ENCODE data around the gene B3GNT9.

B3GNT9 gene

DNA sequence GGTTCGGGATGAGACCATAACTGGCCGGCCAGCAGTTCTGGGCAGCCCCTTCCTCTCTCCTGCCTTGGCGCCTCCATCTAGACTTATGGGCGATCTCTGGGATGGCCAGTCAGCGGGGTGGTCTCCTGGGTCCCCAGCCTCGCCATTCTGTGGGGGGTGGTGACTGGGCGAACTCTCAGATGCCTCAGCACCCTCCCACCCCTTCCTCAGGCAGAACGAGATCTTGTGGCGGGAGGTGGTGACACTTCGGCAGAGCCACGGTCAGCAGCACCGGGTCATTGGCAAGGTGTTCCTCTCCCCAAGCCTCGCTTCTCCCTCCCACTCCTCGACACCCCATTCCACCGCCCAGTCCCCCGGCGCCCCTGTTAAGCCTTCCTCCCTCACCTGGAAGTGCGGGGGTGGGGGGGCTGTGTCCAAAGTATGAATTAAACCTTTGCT lies 15.3 kb upstream of the B3GNT9 start:
- no peak for DNase-seq

DNA sequence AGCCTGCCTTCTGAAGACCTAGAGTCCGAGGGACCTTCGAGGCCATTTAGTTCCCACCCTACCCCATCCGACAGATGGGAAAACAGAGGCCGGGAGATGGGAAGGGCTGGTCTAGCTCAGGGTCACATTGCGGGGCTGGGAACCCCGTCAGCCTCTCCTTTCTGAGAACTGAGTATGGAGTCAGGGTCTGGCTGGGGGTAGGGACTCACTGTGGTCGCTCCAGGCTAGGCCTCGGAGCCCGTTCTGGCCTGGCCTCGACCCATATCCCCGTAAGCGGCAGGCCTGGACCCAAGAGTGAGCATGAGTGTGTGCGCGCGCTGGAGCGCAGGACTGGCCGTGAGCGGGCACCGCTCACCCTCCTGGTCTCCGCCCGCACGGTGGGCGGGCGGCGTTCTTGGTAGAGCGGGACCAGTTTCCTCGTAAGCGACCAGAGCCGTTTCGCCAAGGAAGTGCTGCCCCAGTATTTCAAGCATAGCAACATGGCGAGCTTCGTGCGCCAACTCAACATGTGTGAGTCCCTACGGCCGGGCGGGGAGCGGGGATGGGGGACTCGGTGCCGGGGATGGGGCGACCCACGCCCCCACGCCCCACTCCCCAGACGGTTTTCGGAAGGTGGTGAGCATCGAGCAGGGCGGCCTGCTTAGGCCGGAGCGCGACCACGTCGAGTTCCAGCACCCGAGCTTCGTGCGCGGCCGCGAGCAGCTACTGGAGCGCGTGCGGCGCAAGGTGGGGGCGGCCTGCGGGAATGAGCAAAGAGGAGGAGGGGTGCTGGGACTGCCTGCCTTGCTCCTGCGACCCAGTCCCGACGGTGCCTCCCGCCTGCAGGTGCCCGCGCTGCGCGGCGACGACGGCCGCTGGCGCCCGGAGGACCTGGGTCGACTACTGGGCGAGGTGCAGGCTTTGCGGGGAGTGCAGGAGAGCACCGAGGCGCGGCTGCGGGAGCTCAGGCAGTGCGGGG lies 14.6 kb upstream of the B3GNT9 start:
- no peak for DNase-seq

DNA sequence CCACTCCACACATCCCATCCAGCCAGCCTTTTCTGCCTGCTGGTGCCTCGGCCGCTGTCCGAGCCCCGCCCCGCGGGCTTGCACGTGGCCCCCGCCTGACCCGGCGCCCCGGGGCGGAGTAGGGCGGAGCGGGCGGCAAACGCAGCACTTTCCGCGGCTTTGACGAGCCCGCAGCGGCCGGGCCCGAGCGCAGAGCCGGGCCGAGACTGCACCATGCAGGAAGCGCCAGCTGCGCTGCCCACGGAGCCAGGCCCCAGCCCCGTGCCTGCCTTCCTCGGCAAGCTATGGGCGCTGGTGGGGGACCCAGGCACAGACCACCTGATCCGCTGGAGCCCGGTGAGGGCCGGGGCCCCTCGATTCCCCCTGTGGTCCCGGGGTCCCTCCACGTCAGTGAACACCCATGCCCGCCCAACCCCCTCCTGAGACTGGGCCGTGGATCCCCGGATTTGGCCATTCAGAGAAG lies 13.8 kb upstream of the B3GNT9 start, which contains the start of gene HSF4:
Gene HSF4 (plus strand): TSS at position 147 of the 463 bp plus-strand sequence. CDS start 67 bp downstream, at position 214.
- peak; percentile 70 for DNase-seq

GRCh38 chr16:67163999-67164558 lies 13.3 kb upstream of the B3GNT9 start:
- no peak for DNase-seq

DNA sequence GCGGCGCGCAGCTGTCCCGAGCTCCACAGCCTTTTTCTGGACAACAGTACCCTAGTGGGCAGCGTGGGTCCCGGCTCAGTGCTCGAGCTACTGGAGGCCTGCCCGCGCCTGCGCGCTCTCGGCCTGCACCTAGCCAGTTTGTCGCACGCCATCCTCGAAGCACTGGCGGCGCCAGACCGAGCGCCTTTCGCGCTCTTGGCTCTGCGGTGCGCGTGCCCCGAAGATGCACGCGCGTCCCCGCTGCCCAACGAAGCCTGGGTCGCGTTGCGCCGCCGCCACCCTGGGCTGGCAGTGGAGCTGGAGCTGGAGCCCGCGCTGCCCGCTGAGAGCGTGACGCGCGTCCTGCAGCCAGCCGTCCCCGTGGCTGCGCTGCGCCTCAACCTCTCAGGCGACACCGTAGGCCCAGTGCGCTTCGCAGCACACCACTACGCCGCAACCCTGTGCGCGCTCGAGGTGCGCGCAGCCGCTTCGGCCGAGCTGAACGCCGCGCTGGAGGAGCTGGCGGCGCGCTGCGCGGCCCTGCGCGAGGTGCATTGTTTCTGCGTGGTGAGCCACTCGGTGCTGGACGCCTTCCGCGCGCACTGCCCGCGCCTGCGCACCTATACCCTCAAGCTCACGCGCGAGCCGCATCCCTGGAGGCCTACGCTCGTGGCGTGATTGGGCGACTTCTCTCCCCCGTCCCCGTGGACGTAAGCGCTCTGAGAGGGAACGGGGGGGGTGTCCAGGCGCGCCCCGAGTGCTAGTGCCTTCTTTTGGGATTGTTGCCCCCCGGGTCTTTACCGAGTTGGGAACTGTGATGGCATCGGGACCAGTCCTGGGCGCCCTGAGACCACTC lies 12.6 kb upstream of the B3GNT9 start:
- no peak for DNase-seq

- DNase-seq: no peak
These were observed 11.8 kb upstream of the B3GNT9 start for GRCh38 chr16:67162506-67163163.

DNA sequence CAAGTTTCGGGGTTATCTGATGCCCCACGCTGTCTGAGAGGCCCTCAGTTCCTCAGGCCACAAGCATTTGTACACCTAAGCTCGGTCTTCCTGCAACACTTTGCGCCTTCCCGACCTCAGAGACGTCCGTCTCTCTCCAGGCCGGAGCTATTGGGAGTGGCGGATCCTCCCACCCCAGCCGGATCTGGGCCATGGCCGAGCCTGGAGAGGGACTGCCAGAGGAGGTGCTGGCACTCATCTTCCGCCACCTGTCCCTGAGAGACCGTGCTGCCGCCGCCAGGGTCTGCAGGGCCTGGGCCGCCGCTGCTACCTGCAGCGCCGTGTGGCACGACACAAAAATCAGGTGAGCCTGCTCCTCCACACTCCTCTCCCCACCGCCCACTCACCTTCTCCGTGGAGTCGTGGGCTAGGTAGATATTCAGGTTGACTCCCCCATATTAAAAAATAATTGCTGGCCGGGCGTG lies 10.8 kb upstream of the B3GNT9 start:
- DNase-seq: no peak

DNA sequence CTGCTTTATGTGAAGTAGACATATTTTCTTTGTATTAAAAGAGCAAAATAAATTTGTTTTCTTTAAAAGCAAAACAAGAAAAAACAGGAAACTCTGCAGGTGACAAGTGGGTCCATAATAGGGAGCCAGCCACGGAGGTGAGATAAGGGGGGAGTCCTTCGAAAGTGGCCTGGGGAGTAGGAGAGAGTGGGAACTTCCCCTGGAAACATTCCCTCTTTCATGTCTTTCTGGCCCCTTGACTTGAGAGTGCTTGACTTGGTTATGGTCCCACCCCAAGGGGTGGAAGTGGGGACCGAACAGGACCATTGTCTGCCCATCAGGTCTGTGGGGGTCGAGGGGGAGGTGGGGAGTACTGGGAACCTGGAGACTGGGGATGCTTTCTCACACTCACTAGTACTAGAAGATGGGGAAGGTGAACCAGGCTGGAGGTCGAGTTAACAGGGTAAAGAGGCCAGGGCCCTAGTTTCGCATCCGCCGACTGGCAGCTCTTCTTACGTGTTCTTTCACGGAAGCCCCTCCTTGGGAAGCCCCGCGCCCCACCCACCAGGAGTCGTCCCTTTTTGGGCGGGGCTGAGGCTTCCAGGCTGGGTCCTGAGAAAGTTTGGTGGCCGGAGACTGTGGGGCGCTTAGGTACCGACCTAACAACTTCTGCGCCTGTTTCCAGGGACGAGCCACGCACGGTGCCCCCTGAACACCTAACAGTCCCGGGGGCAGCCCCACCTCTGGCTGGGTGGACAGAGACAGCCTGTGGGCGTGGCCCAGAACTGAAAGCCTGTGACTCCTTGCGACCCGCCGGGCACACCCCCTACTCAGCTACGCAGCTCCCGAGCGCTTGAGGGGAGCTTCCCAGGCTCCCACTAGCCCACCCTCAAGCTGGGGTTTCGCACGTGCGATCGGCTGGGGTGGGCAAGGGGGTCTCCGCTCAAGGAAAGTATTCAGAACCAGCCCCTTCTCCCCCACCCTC lies 8.1 kb upstream of the B3GNT9 start:
- peak; percentile 66 for DNase-seq

DNA sequence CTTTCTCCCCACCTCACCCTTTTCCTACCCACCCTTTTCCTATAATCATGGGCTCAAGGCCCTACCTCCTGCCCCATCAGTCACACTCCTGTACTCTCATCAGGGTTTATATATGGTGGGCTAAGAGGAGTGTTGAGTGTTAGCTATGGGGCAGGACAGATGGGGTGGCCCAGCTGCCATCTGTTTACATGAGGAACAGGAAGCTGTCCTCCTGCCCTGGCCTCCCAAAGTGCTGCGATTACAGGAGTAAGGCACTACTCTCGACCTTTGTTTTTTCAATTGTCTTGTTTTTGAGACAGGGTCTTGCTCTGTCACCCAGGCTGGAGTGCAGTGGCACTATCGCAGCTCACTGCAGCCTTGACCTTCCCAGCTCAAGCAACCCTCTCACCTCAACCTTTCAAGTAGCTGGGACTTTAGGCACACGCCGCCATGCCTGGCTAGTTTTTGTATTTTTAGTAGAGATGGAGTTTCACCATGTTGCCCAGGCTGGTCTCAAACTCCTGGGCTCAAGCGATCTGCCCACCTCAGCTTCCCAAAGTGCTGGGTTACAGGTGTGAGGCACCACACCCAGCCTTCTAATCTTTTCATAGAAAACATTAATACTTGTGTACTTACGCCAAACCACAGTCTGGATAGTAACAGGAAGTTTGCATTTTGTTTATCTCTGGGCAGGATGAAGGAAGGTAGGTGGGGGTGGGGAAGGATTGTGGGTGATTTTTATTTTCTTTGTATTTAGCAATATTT lies 7.3 kb upstream of the B3GNT9 start:
- peak; percentile 17 for DNase-seq

- DNase-seq: no peak
These were observed 6.4 kb upstream of the B3GNT9 start for GRCh38 chr16:67157106-67157748.

GRCh38 chr16:67156143-67156844 lies 5.5 kb upstream of the B3GNT9 start:
- no peak for DNase-seq

DNA sequence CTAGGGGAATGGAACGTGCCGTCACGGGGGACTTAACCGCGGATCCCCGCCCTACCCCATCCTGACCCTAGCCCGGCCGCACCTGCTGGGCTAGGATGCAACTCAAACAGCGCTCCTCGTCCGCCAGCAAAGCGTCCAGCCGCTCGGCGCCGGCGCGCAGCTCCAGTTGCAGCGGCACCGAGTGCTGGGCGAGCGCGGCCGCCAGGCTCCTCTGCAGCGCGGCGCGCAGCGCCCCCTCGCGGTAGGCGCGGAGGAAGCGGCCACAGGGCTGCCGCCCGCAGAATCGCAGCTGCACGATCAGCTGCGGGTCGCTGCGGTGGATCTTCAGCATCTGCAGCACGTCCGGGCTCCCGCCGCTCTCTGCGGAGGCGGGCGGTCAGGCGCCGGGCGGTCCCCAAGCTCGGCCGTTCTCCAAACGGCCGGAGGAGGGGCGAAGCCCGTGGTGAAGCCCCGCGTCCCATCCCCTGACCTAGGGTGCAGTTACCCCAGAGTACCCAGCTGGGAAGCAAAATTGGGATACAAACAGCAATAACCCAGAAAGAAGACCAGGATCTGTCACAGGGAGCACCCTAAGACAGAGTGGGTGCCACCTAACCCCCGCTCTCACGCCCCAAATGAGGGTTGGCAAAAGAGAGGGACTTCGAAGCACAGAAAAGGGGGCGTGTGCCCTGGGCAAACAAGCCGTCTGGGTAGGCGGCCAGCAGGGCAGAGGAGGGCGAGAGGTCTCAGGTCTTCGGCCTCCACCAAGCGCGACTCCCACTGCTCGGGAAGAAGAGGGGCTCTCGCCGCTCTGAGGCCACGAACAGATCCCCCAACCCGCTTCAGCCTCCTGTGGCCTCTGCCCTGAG lies 4.7 kb upstream of the B3GNT9 start:
- DNase-seq: peak; percentile 86

- DNase-seq: no peak
These were observed 3.9 kb upstream of the B3GNT9 start for GRCh38 chr16:67154578-67155294.

DNA sequence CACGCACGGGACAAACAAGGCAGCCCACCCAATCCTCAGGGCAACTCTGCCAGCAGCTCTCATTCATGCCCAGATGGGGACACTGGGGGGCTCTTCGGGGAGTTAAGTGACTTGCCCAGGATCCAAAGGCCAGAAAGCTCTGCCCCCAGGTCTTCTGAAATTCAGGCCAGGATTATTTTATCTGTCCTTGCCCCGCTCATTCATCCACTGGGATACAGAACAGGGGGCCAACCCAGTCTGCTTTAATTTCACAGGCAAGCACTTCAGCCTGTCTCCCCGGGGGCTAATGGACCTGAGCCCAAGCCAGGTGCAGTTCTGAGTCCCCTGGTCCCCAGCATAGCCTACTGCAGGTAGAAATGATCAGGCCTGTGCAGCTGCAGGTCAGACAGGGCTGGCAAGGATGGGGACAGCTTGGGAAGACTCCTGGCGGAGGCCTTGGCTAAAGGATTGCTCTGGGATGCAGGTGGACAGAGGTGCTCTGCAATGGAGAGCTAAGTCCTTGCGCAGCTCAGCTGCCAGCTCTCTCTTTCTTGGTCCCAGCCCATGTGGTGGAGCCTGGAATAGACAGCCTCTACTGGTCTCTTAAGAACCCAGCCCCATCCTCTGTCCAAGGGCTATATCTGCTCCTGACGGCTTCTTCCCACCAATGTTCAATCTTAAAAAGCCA lies 766 bp upstream of the B3GNT9 start:
- peak; percentile 26 for DNase-seq

DNA sequence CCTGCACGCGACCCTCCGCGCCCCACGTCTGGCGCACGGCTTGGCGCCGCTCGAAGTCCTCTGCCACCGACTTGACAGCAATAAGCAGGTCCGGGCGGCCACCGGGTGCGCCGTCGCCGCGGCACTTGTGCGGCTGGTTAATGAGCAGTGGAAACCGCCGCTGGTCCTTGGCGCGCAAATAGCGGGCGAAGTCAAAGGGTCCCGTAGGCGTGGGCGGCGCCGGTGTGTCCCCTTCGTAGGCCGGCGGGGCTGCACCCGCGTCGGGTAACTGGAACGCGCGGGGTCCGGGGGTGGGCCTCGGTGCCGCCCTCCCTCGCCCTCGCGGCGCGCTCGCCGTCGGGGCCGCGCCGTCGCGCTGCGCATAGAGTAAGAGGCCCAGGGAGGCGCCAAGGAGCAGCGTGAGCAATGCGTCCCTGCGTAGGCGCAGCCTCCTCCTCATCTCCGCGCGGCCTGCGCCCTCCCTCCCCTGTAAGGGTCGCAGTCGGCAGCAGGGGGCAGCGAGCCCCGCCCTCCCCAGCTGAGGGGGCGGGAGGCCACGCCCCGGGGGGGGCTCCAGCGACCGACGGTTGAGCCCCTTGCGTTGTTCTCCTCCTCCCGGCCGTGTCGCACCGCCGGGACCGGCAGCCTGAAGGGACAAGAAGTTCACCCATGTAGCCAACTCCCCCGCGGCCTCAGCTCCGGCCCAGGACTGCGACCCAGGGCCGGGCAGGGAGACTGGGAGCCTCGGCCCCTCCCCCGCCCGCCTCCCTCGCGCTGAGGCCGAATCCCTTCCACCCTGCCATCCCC lies 558 bp downstream of the B3GNT9 start:
- DNase-seq: peak; percentile 18

Measured in OCI-M1 (cell line).